A549 (cell line): ENCODE measurements around the gene CHTF18. TPM values are rescaled to one million over a fixed set of nuclear protein-coding genes. Genes with fewer than 3 reads are reported as not detected.

ENCODE experiments used
- ATAC-seq, 2 experiments: fragments of 200-7000 bp in 1 of 2; fragments of >200 bp in 1 of 2; cut with Nextera tagmentation in 1 of 2; cut with Tn5 transposase in 1 of 2; 3 replicates each; pipeline versions ENCODE4 v1.8.0 to v1.9.1; 2018 to 2020; ENCODE audit warnings: mild to moderate bottlenecking in 1 of 2, moderate library complexity in 1 of 2
- CTCF ChIA-PET: fragments of 300-600 bp; sonication (Branson Sonifier 250); formaldehyde crosslinking; extraction: SDS; loops from one replicate; lab custom pipeline; 2021; ENCODE audit warnings: antibody characterized with exemption, inconsistent platforms; lab: Yijun Ruan, JAX
- POLR2A ChIA-PET: fragments of 350-600 bp; formaldehyde crosslinking; extraction: SDS; loops from one replicate; lab custom pipeline; 2021; ENCODE audit warnings: antibody characterized with exemption, inconsistent platforms; lab: Yijun Ruan, JAX
- DNase-seq, 2 experiments: peaks; one replicate each; pipeline versions ENCODE4 v3.0.0 to v3.0.0-alpha.2; 2011 to 2016; ENCODE audit warnings: low read depth in 1 of 2, low spot score in 1 of 2
- FAIRE-seq: peaks from 2 replicates; lab custom pipeline; 2011; peaks lifted over from hg19 to GRCh38; lab: Jason Lieb, UNC
- H3K27ac ChIP-seq, 2 experiments: fragments of >200 bp; sonication (Bioruptor Twin); formaldehyde crosslinking; 3 replicates each; pipeline ENCODE4 v1.5.1; 2016 to 2017
- H3K4me1 ChIP-seq: fragments of >200 bp; sonication (Bioruptor Twin); formaldehyde crosslinking; 3 replicates; pipeline ENCODE4 v1.6.1; 2016
- H3K4me2 ChIP-seq: fragments of >200 bp; sonication (Bioruptor Twin); formaldehyde crosslinking; 3 replicates; pipeline ENCODE4 v1.6.1; 2016
- H3K4me3 ChIP-seq: fragments of >200 bp; sonication (Bioruptor Twin); formaldehyde crosslinking; 3 replicates; pipeline ENCODE4 v1.5.1; 2016
- H3K9me3 ChIP-seq: fragments of >200 bp; sonication (Bioruptor Twin); formaldehyde crosslinking; 3 replicates; pipeline ENCODE4 v1.6.1; 2016
- BHLHE40 ChIP-seq: IDR thresholded peaks from 2 replicates; pipeline ENCODE4 v1.6.1; 2012; ENCODE audit warnings: low read depth, low read length, inconsistent platforms
- CEBPB ChIP-seq, 2 experiments: fragments of >200 bp in 1 of 2; sonication (Bioruptor Twin) in 1 of 2; formaldehyde crosslinking in 1 of 2; IDR thresholded peaks; 2 replicates each; pipeline ENCODE4 v1.6.1; 2012 to 2016
- CHD4 ChIP-seq: fragments of 200-600 bp; sonication (generic); IDR thresholded peaks from 2 replicates; pipeline ENCODE4 v1.6.1; 2016; ENCODE audit warnings: antibody characterized with exemption, mild to moderate bottlenecking, borderline replicate concordance
- EHF ChIP-seq: fragments of 250-450 bp; sonication (Bioruptor Pico); IDR thresholded peaks from 2 replicates; pipeline ENCODE4 v1.5.0; 2020; ENCODE audit warnings: mild to moderate bottlenecking
- EHMT2 ChIP-seq: fragments of 200-600 bp; sonication (generic); IDR thresholded peaks from 2 replicates; pipeline ENCODE4 v1.6.1; 2016; ENCODE audit warnings: antibody characterized with exemption, low read depth, mild to moderate bottlenecking, moderate library complexity
- ELK1 ChIP-seq: fragments of 150-350 bp; IDR thresholded peaks from 2 replicates; pipeline ENCODE4 v1.6.1; 2014; ENCODE audit warnings: low read depth, mild to moderate bottlenecking, low read length
- EP300 ChIP-seq, 2 experiments: fragments of >200 bp; sonication (Bioruptor Twin); formaldehyde crosslinking; IDR thresholded peaks; 2 replicates in 1 of 2; 3 replicates in 1 of 2; pipeline ENCODE4 v1.6.1; 2016 to 2017
- FOSL2 ChIP-seq, 2 experiments: fragments of 450-650 bp in 1 of 2; fragments of >200 bp in 1 of 2; sonication (Bioruptor Twin) in 1 of 2; formaldehyde crosslinking; IDR thresholded peaks; 2 replicates each; pipeline versions ENCODE4 v1.5.0 to v1.6.1; 2016 to 2020; ENCODE audit warnings: mild to moderate bottlenecking in 1 of 2, moderate library complexity in 1 of 2
- FOXS1 ChIP-seq: fragments of 250-450 bp; sonication (Bioruptor Pico); IDR thresholded peaks from 2 replicates; pipeline ENCODE4 v1.5.0; 2020; ENCODE audit warnings: mild to moderate bottlenecking, moderate library complexity
- GATA3 ChIP-seq: IDR thresholded peaks from 2 replicates; pipeline ENCODE4 v1.6.1; 2012; ENCODE audit warnings: borderline replicate concordance
- HOXB13 ChIP-seq: fragments of 250-450 bp; sonication (Bioruptor Pico); IDR thresholded peaks from 2 replicates; pipeline ENCODE4 v1.5.0; 2020; ENCODE audit warnings: low read depth, mild to moderate bottlenecking, moderate library complexity
- HOXB5 ChIP-seq: fragments of 250-450 bp; sonication (Bioruptor Pico); IDR thresholded peaks from 2 replicates; pipeline ENCODE4 v1.5.0; 2020; ENCODE audit warnings: mild to moderate bottlenecking, moderate library complexity
- JUNB ChIP-seq: fragments of >200 bp; sonication (Bioruptor Twin); formaldehyde crosslinking; IDR thresholded peaks from 2 replicates; pipeline ENCODE4 v1.6.1; 2016
- KDM1A ChIP-seq: fragments of 200-600 bp; sonication (generic); IDR thresholded peaks from 2 replicates; pipeline ENCODE4 v1.6.1; 2016; ENCODE audit warnings: low read depth, mild to moderate bottlenecking
- KDM5A ChIP-seq: fragments of 200-600 bp; sonication (generic); IDR thresholded peaks from 2 replicates; pipeline ENCODE4 v1.6.1; 2016; ENCODE audit warnings: antibody characterized with exemption, mild to moderate bottlenecking
- MAFK ChIP-seq: fragments of 450-650 bp; IDR thresholded peaks from 2 replicates; pipeline ENCODE4 v1.6.1; 2014; ENCODE audit not compliant: partially characterized antibody
- MAZ ChIP-seq: fragments of 150-350 bp; IDR thresholded peaks from 2 replicates; pipeline ENCODE4 v1.6.1; 2014; ENCODE audit warnings: antibody characterized with exemption, low read depth, low read length, borderline replicate concordance
- NPAS2 ChIP-seq: fragments of 250-450 bp; sonication (Bioruptor Pico); IDR thresholded peaks from 2 replicates; pipeline ENCODE4 v1.8.0; 2022; ENCODE audit warnings: mild to moderate bottlenecking, moderate library complexity, borderline replicate concordance
- NR3C1 ChIP-seq: fragments of >200 bp; sonication (Bioruptor Twin); formaldehyde crosslinking; IDR thresholded peaks from 3 replicates; pipeline ENCODE4 v1.6.1; 2017
- PBX3 ChIP-seq: IDR thresholded peaks from 2 replicates; pipeline ENCODE4 v1.6.1; 2012
- PHF8 ChIP-seq: fragments of 200-600 bp; sonication (generic); IDR thresholded peaks from 2 replicates; pipeline ENCODE4 v1.6.1; 2016; ENCODE audit warnings: low read depth, mild to moderate bottlenecking, antibody characterized with exemption, moderate library complexity, borderline replicate concordance
- POLR2A ChIP-seq: IDR thresholded peaks from 2 replicates; pipeline ENCODE4 v1.6.1; 2012; ENCODE audit warnings: mild to moderate bottlenecking, low read length
- RAD21 ChIP-seq, 2 experiments: fragments of >200 bp in 1 of 2; sonication (Bioruptor Twin) in 1 of 2; formaldehyde crosslinking in 1 of 2; IDR thresholded peaks in 1 of 2; conservative IDR thresholded peaks in 1 of 2; 2 replicates in 1 of 2; 3 replicates in 1 of 2; pipeline ENCODE4 v1.6.1; 2012 to 2018; ENCODE audit warnings: inconsistent platforms in 1 of 2
- RNF2 ChIP-seq: fragments of 200-600 bp; sonication (generic); IDR thresholded peaks from 2 replicates; pipeline ENCODE4 v1.6.1; 2016; ENCODE audit warnings: low read depth, mild to moderate bottlenecking, antibody characterized with exemption, moderate library complexity, borderline replicate concordance
- ZC3H11A ChIP-seq: fragments of 450-650 bp; IDR thresholded peaks from 2 replicates; pipeline ENCODE4 v1.6.1; 2014; ENCODE audit warnings: antibody characterized with exemption, mild to moderate bottlenecking
- ZFP36 ChIP-seq: fragments of 450-650 bp; IDR thresholded peaks from 2 replicates; pipeline ENCODE4 v1.6.1; 2014; ENCODE audit warnings: borderline replicate concordance; ENCODE audit not compliant: partially characterized antibody
- ZNF302 ChIP-seq: fragments of 250-450 bp; sonication (Bioruptor Pico); IDR thresholded peaks from 2 replicates; pipeline ENCODE4 v1.9.0; 2021; ENCODE audit warnings: inconsistent platforms, mild to moderate bottlenecking, moderate library complexity
- WGBS: methylation state at CpG from one replicate; pipeline ENCODE4 v1.1.6; 2017; ENCODE audit errors: missing lambda C conversion rate; 5-methylcytosine and 5-hydroxymethylcytosine counted together
- polyA plus RNA-seq, 4 experiments: library from polyadenylated mRNA; depleted of rRNA in 3 of 4; stranded (reverse); fragments of >200 nt; fragmentation: RNase III in 1 of 4; extraction: RNeasy Plus Mini Kit Qiagen cat#74134 plus additional on column Dnase treatment in 1 of 4; gene quantifications; 2 replicates in 3 of 4; 3 replicates in 1 of 4; pipeline ENCODE4 v1.2.3, GENCODE V29; 2011 to 2017
- TF ChIP-seq, protein P1 (sequence below): IDR thresholded peaks from 2 replicates; pipeline ENCODE4 v1.6.1; 2012

CHTF18 gene
- polyA plus RNA-seq, 2 of the 4 experiments (the other 2 are of a cell fraction), result 4.8 to 36.7 TPM

- CTCF ChIA-PET, result interaction anchor here (0.8 to 3.4 kb wide), 10 partner anchors 8 to 307 kb away, joined by 3 to 27 read pairs (median 4); no protein-coding TSS in a partner anchor
- no peak overlapping the region for H3K4me3 ChIP-seq
- POLR2A ChIA-PET, result interaction anchor here (0.5 kb wide), 1 partner anchor 12 kb away, joined by 3 read pairs; no protein-coding TSS in a partner anchor
- TF ChIP-seq JUNB (no peak), MAZ (no peak), NPAS2 (CRISPR knock-in tag) (no peak), ZFP36 (no peak), EP300 (IDR thresholded peaks at IDR 0.05) (no peak), KDM1A (no peak), FOSL2 (IDR thresholded peaks at IDR 0.05) (no peak), FOSL2 (CRISPR knock-in tag; IDR thresholded peaks at IDR 0.05) (no peak), HOXB5 (CRISPR knock-in tag) (no peak), RAD21 (conservative IDR thresholded peaks at IDR 0.05 in 1 of 2, IDR thresholded peaks at IDR 0.05 in 1 of 2) (no peak), CEBPB (IDR thresholded peaks at IDR 0.05) (no peak), POLR2A (no peak), ZC3H11A (no peak), BHLHE40 (no peak), ZNF302 (no peak), HOXB13 (no peak), EHMT2 (no peak), PHF8 (no peak), RNF2 (no peak)
- TF ChIP-seq, protein P1, sequence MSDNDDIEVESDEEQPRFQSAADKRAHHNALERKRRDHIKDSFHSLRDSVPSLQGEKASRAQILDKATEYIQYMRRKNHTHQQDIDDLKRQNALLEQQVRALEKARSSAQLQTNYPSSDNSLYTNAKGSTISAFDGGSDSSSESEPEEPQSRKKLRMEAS, result no peak
- peak overlapping the region; percentile 51 for H3K4me2 ChIP-seq
- no peaks in the 10 kb centered on the region for H3K9me3 ChIP-seq
- no peak for ATAC-seq
- peak overlapping the region; percentile 10 to 75; a peak in 5 of 6 replicates for H3K27ac ChIP-seq
- no peak for DNase-seq
- H3K4me1 ChIP-seq, result peaks cover 32% of the 10 kb centered on the region
- FAIRE-seq, result no peak
- 83% methylated on average over 30 of the region's 38 CpGs for WGBS
Measured at GRCh38 chr16:796296-797119, 8.1 kb downstream of the CHTF18 start.

- WGBS, result no CpG with 5 or more reads among the region's 2 CpGs
- DNase-seq (peak in 1 of 2 experiments; percentile 55), ATAC-seq (peak in 1 of 2 experiments; percentile 9; a peak in 3 of 6 replicates), FAIRE-seq (no peak)
- TF ChIP-seq PBX3, result no peak
- no peak for TF ChIP-seq MAZ
- no peak for TF ChIP-seq ZFP36
- TF ChIP-seq NPAS2 (CRISPR knock-in tag), result no peak
- no peak for TF ChIP-seq ELK1
- no peak for TF ChIP-seq POLR2A
- TF ChIP-seq EHF (CRISPR knock-in tag), result no peak
- TF ChIP-seq CHD4, result no peak
- TF ChIP-seq GATA3, result no peak
- TF ChIP-seq KDM5A, result no peak
- no peak for TF ChIP-seq NR3C1
- no peak for TF ChIP-seq MAFK
- no peak for TF ChIP-seq FOXS1 (CRISPR knock-in tag)
- POLR2A ChIA-PET, result no interaction called here
- Histone ChIP-seq H3K27ac (no peak overlapping the region), H3K9me3 (no peaks in the 10 kb centered on the region), H3K4me2 (no peak overlapping the region), H3K4me1 (peaks cover 32% of the 10 kb centered on the region), H3K4me3 (no peak overlapping the region)
- CTCF ChIA-PET, result interaction anchor here (0.9 to 3.4 kb wide), 3 partner anchors 11 to 260 kb away, joined by 3 to 27 read pairs (median 3); no protein-coding TSS in a partner anchor
Measured at GRCh38 chr16:797120-797420, 8.7 kb downstream of the CHTF18 start.
